Activated naive CD4-positive, alpha-beta T cell treated with anti-CD3 and anti-CD28 coated beads for 36 hours (primary cell): ENCODE results near the gene STK25. TPM values are rescaled to one million over a fixed set of nuclear protein-coding genes. Genes with fewer than 3 reads are reported as not detected.
"Not testable (repeated sequence)": the region's sequence is repeated elsewhere in the genome, so short reads cannot be mapped to it uniquely, and the experiment has no call there.

Experiments used
- CTCF ChIA-PET: fragments of 350-600 bp; sonication (Branson Sonifier 250); formaldehyde crosslinking; loops from one replicate; lab custom pipeline; 2021; ENCODE audit warnings: antibody characterized with exemption; lab: Charles Lee
- DNase-seq: peaks from one replicate; pipeline ENCODE4 v3.0.0-alpha.2; 2020
- H3K27ac Mint-ChIP-seq: one replicate; pipeline ENCODE4 v1.8.0; 2021; ENCODE audit warnings: mild to moderate bottlenecking, mixed read lengths
- H3K27me3 Mint-ChIP-seq: one replicate; pipeline ENCODE4 v1.8.0; 2021; ENCODE audit warnings: low read depth, mixed read lengths
- H3K36me3 Mint-ChIP-seq: one replicate; pipeline ENCODE4 v1.8.0; 2021; ENCODE audit warnings: low read depth, mixed read lengths
- H3K4me1 Mint-ChIP-seq: one replicate; pipeline ENCODE4 v1.8.0; 2021; ENCODE audit warnings: low read depth, mixed read lengths
- H3K4me3 Mint-ChIP-seq: one replicate; pipeline ENCODE4 v1.8.0; 2021; ENCODE audit warnings: mild to moderate bottlenecking, moderate library complexity, mixed read lengths
- H3K9me3 Mint-ChIP-seq: one replicate; pipeline ENCODE4 v1.8.0; 2021; ENCODE audit warnings: mixed read lengths
- intact Hi-C: fragments of 100-400 bp; cut with micrococcal nuclease; formaldehyde crosslinking; loops from one replicate; pipeline ENCODE4 v1.15.1; 2023
- total RNA-seq, 2 experiments: library from RNA; stranded (reverse); gene quantifications; one replicate each; pipeline ENCODE4 v1.2.3, GENCODE V29; 2021

STK25 gene
- total RNA-seq, 2 experiments from 2014 or later: 81.2 to 88.4 TPM

DNA sequence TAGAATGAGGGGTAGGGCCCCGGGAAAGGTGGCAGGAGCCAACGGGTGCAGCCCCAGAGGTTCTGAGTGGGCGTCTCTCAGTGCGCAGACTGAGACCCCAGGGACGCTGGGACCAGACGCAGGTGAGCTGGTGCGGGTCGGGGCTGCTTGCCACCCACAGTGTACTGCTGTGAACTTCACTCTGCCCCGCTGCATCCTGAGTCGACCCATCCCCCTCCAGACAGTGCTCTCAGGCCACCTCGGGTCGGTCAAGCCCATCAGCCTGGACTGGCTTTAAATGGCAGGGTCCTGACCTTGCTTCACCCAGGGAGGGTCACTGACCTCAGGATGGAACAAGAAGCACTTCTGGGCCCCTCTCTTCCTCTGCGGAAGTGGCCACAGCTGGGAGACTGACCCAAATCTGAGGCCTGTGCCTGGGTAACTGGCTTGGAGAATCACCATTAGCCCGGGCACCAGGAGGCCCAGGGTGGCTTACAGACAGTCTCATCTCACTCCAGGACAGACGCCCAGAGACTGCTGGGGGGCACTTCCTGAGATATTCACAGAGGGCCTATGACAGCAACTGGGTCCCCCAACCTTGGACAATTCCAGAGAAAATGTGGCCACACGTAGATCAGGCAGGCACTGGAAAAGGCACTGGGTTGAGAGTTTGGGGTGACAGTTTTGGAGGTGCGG, 26.5 kb upstream of the STK25 start:
- DNase-seq: no peak
- Mint-ChIP-seq H3K9me3 (no peaks in the 10 kb centered on the region), H3K4me3 (no peak overlapping the region), H3K27me3 (peaks cover 1% of the 10 kb centered on the region), H3K4me1 (no peaks in the 10 kb centered on the region), H3K36me3 (no peaks in the 10 kb centered on the region), H3K27ac (no peak overlapping the region)
- CTCF ChIA-PET: no interaction called here
- intact Hi-C loops: no loop called here

DNA sequence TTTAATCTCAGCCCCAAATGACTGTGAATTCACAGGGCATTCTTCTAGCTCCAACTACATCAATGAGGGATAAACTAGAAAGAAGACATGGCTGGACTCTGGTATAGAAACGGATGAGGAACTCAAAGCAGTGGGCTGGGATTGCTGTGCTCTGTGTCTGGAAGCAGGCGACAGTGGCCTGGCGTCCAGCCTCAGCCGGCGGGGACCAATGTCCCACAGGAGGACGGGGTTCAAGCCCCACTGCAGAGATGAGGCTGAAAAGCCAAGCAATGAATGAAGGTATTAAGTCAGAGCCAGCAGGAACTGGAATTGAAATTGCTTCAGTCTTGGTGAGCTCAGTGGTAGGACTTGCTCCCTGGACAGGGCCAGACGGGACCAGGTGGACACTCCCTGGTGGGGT, 25.9 kb upstream of the STK25 start:
- Mint-ChIP-seq H3K9me3 (no peaks in the 10 kb centered on the region), H3K36me3 (no peaks in the 10 kb centered on the region), H3K27ac (no peak overlapping the region), H3K4me3 (no peak overlapping the region), H3K4me1 (no peaks in the 10 kb centered on the region), H3K27me3 (no peaks in the 10 kb centered on the region)
- CTCF ChIA-PET: no interaction called here
- DNase-seq: no peak
- intact Hi-C loops: no loop called here

GRCh38 chr2:241532733-241533601, 24.6 kb upstream of the STK25 start:
- H3K27me3 Mint-ChIP-seq: no peaks in the 10 kb centered on the region
- CTCF ChIA-PET: no interaction called here

DNA sequence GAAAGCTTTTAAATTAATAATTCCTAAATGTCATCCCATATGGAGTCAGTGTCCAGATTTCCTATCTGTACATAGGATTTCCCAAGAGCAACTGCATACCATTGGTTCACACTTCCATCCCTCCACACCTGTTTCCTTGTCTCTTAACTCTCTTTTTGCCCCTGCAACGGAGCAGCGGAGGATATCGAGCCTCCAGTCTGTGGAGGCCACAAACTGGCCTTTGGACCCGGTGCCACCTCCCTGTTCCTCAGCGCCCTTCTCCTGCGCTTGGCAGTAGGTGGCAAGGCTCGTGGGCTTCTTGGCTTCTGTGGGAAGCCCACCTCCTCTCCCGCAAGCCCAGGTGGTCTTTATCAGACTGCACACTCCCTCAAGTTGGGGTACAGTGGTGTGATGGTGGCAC, 23.8 kb upstream of the STK25 start:
- H3K4me3 Mint-ChIP-seq: no peak overlapping the region
- intact Hi-C loops: no loop called here
- no peaks in the 10 kb centered on the region for H3K36me3 Mint-ChIP-seq
- no peak for DNase-seq
- no peaks in the 10 kb centered on the region for H3K9me3 Mint-ChIP-seq
- no peaks in the 10 kb centered on the region for H3K27me3 Mint-ChIP-seq
- H3K4me1 Mint-ChIP-seq: no peaks in the 10 kb centered on the region
- no peak overlapping the region for H3K27ac Mint-ChIP-seq
- CTCF ChIA-PET: interaction anchor here (0.8 kb wide), 1 partner anchor 240 kb away, joined by 3 read pairs; no protein-coding TSS in a partner anchor

More at GRCh38 chr2:241532733-241533601, 24.6 kb upstream of the STK25 start:
- no peak overlapping the region for H3K4me3 Mint-ChIP-seq
- intact Hi-C loops: no loop called here
- no peaks in the 10 kb centered on the region for H3K36me3 Mint-ChIP-seq
- no peak for DNase-seq
- no peaks in the 10 kb centered on the region for H3K4me1 Mint-ChIP-seq
- H3K27ac Mint-ChIP-seq: no peak overlapping the region
- no peaks in the 10 kb centered on the region for H3K9me3 Mint-ChIP-seq

- no peak overlapping the region for H3K27ac Mint-ChIP-seq
- intact Hi-C loops: no loop called here
- no peaks in the 10 kb centered on the region for H3K36me3 Mint-ChIP-seq
- CTCF ChIA-PET: no interaction called here
- no peak overlapping the region for H3K4me3 Mint-ChIP-seq
- H3K9me3 Mint-ChIP-seq: peaks cover 2% of the 10 kb centered on the region
- no peaks in the 10 kb centered on the region for H3K27me3 Mint-ChIP-seq
- no peaks in the 10 kb centered on the region for H3K4me1 Mint-ChIP-seq
- DNase-seq: no peak
Measured at GRCh38 chr2:241531161-241531722, 22.9 kb upstream of the STK25 start.

GRCh38 chr2:241530571-241530970, 22.2 kb upstream of the STK25 start:
- H3K36me3 Mint-ChIP-seq: no peaks in the 10 kb centered on the region
- H3K27me3 Mint-ChIP-seq: no peaks in the 10 kb centered on the region
- H3K27ac Mint-ChIP-seq: no peak overlapping the region
- CTCF ChIA-PET: no interaction called here
- H3K4me1 Mint-ChIP-seq: no peaks in the 10 kb centered on the region
- peaks cover 5% of the 10 kb centered on the region for H3K9me3 Mint-ChIP-seq
- no peak overlapping the region for H3K4me3 Mint-ChIP-seq
- intact Hi-C loops: no loop called here
- no peak for DNase-seq

- DNase-seq, intact Hi-C loops, H3K4me1 Mint-ChIP-seq, H3K27ac Mint-ChIP-seq, H3K27me3 Mint-ChIP-seq, CTCF ChIA-PET, H3K36me3 Mint-ChIP-seq, H3K4me3 Mint-ChIP-seq, H3K9me3 Mint-ChIP-seq: not testable (repeated sequence)
Measured at GRCh38 chr2:241525818-241526780, 17.7 kb upstream of the STK25 start.

DNA sequence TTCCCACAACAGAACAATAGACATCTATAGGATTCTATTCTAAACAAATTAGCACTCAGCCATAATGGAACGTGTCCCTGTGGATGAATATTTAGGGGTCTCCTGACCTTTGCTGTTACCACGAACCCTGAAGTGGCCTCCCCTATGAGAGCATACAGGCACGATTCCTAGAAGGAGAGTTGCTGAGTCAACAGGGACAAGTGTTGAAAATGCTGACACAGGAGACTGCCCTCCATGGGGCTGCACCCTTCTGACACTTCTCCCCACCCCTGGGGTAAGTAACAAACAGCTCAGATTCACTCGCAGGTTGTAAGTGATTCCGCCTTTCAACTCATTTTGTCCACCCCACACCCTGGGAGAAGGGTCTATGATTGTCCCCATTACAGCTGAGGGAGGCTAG, 14.1 kb upstream of the STK25 start:
- intact Hi-C loops: no loop called here
- H3K27me3 Mint-ChIP-seq: peaks cover 8% of the 10 kb centered on the region
- H3K36me3 Mint-ChIP-seq: no peaks in the 10 kb centered on the region
- no peak overlapping the region for H3K27ac Mint-ChIP-seq
- no peak overlapping the region for H3K4me3 Mint-ChIP-seq
- H3K4me1 Mint-ChIP-seq: no peaks in the 10 kb centered on the region
- CTCF ChIA-PET: no interaction called here
- DNase-seq: no peak
- H3K9me3 Mint-ChIP-seq: peaks cover 5% of the 10 kb centered on the region

DNA sequence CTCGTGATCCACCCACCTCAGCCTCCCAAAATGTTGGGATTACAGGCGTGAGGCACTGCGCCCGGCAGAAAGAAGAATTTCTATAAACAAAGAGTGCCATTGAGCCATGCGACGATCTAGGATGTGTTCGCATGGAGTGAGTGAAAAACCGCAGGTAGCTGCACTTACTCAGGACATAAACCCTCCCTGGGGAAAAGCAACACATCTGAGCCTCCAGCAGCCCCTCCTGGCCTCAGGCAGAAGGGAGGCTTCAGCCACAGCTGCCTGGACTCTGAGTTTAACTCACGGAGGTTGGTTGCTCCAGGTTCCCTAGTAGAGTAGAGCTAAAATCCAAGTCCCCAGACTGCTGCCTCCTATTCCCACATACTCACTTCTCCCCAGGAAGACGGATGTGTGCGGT, 11.3 kb upstream of the STK25 start:
- DNase-seq: no peak
- Mint-ChIP-seq H3K4me3 (no peak overlapping the region), H3K36me3 (no peaks in the 10 kb centered on the region), H3K27ac (no peak overlapping the region), H3K27me3 (peaks cover 8% of the 10 kb centered on the region), H3K4me1 (peaks cover 12% of the 10 kb centered on the region), H3K9me3 (no peaks in the 10 kb centered on the region)
- CTCF ChIA-PET: no interaction called here
- intact Hi-C loops: no loop called here

GRCh38 chr2:241517297-241517696, 8.9 kb upstream of the STK25 start:
- CTCF ChIA-PET: no interaction called here
- intact Hi-C loops: no loop called here
- peaks cover 8% of the 10 kb centered on the region for H3K27me3 Mint-ChIP-seq
- H3K27ac Mint-ChIP-seq: no peak overlapping the region
- no peaks in the 10 kb centered on the region for H3K9me3 Mint-ChIP-seq
- H3K36me3 Mint-ChIP-seq: no peaks in the 10 kb centered on the region
- no peak overlapping the region for H3K4me3 Mint-ChIP-seq
- H3K4me1 Mint-ChIP-seq: peaks cover 12% of the 10 kb centered on the region
- no peak for DNase-seq

DNA sequence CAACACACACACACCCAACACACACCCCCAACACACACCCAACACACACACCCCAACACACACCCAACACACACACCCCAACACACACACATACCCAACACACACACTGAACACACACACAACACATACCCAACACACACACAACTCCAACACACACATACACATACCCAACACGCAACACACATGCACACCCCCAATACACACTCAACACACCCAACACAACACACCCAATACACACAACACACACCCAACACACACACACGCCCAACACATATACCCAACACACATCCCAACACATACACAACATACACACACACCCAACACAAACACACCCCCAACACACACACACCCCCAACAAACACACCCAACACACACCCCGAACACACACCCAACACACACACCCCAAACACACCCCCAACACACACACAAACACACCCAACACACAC, 8.2 kb upstream of the STK25 start:
- no peak overlapping the region for H3K4me3 Mint-ChIP-seq
- no peak for DNase-seq
- peaks cover 12% of the 10 kb centered on the region for H3K4me1 Mint-ChIP-seq
- no peaks in the 10 kb centered on the region for H3K9me3 Mint-ChIP-seq
- peaks cover 8% of the 10 kb centered on the region for H3K27me3 Mint-ChIP-seq
- CTCF ChIA-PET: no interaction called here
- H3K36me3 Mint-ChIP-seq: no peaks in the 10 kb centered on the region
- no peak overlapping the region for H3K27ac Mint-ChIP-seq
- intact Hi-C loops: no loop called here
